ENCODE measurements around the gene PRKCB.
"Not testable (repeated sequence)": the region's sequence is repeated elsewhere in the genome, so short reads cannot be mapped to it uniquely, and the experiment has no call there.

PRKCB gene

DNA sequence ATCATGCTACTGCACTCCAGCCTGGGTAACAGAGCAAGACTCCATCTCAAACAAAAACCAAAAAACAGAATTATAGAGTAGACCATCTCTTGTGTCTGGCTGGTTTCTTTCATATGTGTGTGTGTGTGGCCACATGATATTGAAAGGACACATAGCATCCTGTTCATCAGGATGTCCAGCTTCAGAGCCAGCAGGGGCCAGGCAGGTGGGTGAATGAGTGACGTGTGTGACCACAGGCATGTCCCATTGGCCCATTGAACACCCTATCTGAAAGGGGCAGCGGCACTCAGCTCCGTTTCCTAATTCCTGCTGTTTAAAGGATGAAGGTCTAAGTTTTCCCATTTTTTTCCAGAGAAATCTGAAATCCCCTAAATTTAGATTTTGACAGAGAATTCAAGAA, 174.2 kb downstream of the PRKCB start:
- DNase-seq (ENCODE audit: low spot score) = no peak

DNA sequence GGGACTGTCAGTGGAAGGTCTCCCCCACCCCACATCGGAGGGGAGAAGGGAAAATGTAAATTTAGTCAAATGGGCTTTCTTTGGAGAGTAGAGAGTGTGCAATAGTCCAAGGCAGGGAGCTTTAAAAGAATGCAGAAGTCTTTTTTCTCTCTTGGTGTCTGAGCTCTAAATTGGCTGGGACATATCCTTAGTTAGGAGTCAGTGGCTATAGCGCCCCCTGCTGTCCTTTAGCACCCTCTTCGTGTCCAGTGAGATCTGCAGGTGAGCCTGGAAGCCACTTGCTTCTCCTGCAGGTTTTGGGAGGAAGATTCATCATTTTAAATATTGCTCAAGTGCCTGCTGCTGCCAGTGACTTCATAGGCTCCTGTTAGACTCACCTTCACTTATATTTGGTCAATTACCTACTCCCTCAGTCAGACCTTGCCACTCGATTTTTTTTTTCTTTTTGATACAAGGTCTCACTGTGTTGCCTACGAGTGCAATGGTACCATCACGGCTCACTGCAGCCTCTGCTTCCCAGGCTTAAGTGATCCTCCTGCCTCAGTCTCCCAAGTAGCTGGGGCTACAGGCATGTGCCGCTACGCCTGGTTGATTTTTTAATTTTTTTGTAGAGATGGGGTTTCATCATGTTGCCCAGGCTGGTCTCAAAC, 174.8 kb downstream of the PRKCB start:
- peak; percentile 80 for DNase-seq (ENCODE audit: low spot score)

GRCh38 chr16:24011237-24011636, 175.5 kb downstream of the PRKCB start:
- no peak for DNase-seq (ENCODE audit: low spot score)

DNA sequence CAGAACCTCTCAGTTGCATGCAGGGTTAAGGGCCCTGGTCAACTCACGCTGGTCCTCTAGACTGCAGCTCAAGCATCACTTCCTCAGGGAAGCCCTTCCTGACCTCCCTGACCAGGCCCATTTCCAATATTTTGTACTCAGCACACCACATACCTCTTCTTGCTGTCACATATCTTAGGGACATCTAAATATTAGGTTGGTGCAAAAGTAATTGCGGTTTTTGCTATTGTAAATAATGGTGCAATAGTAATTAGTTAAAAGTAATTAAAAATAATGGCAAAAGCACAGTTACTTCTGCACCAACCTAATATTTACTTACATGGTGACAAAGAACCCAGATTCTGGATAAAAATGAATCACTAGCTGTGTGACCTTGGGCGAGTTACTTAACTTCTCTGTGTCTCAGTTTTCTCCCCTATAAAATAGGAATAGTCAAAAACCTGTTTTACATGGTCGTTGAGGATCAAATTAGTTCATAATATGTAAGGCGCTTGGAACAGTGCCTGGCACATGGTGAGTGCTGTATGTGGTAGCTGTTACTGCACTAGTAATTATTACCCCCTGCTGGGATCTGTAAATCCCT, 177.4 kb downstream of the PRKCB start:
- no peak for DNase-seq (ENCODE audit: low spot score)

GRCh38 chr16:24013864-24014645, 178.3 kb downstream of the PRKCB start:
- DNase-seq (ENCODE audit: low spot score) = no peak

GRCh38 chr16:24014955-24015354, 179.2 kb downstream of the PRKCB start:
- DNase-seq (ENCODE audit: low spot score) = not testable (repeated sequence)

DNA sequence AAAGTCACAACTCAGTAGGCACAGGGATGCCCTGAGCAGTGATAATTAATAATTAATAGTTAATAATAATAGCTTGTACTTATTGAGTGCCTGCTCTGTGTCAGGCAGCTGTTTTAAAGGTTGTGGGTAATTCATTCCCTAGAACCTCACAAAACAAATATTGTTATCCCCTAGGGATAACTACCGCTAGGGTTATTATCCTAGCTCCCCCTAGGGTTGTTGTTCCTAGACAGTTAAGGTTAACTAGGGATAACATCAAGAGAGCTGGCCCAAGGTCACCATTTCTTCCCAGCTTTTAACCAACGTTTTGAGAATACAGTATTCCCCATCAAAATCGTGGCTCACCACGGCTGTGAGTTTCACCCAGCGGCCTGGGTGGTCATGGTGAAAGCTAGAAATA, 180.1 kb downstream of the PRKCB start:
- no peak for DNase-seq (ENCODE audit: low spot score)

DNA sequence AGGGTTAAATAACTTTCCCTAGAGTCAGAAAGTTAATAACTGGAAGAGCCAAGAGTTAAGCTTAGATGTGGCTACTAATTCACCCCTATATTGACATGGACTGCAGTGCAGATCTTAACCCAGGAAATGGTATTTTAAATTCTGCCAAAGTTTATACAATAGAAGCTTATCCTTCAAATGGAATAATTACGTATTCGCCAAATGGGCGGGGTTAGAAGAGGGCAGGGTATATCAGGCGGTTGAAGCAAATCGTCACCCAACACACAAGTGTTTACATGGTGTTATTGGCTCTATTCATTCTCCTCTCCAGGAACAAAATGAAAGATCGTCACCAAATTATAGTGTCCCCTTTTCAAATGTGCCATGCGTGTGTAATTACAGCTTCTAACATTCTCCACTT, 182.7 kb downstream of the PRKCB start:
- no peak for DNase-seq (ENCODE audit: low spot score)

- no peak for DNase-seq (ENCODE audit: low spot score)
Measured at GRCh38 chr16:24022797-24023196, 187.0 kb downstream of the PRKCB start.

DNA sequence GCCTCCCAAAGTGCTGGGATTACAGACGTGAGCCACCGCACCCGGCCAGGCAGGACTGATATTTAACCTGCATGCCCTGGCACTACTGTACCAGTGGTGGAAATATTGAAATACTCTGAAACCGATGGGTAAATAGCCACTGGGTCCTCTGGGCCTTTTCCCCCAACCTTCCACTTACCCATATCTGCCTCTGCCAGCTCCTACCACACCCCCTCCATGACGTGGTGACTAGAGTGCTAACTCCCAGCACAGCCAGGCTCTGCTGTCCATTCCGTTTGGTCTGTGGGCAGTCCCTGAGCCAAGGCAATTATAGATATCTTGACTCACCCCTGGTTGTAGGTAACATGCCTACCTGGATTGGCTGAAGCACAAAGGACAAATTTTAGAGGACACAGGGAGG, 187.8 kb downstream of the PRKCB start:
- DNase-seq (ENCODE audit: low spot score) = no peak

DNA sequence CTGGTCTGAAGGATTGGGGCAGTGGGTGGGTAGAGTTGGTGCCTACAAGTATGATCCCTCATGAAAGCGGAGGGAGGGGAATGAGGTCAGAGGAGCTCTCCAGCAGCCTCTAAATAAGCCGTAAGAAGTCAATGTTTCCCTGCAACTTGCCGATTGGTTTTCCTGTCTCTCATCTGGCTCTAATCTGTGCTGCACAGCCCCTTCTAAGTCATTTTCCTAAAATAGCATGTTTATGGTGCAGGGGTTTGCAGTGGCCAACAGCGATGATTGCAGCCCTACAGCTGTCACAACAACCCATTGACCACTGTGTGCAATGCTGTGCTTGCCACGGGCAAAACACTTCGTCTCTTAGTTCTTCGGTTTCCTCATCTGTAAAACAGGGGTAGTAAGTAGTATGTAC, 189.2 kb downstream of the PRKCB start:
- no peak for DNase-seq (ENCODE audit: low spot score)

GRCh38 chr16:24027466-24027865, 191.7 kb downstream of the PRKCB start:
- no peak for DNase-seq (ENCODE audit: low spot score)

- not testable (repeated sequence) for DNase-seq (ENCODE audit: low spot score)
Measured at GRCh38 chr16:24029841-24030240, 194.1 kb downstream of the PRKCB start.

- DNase-seq (ENCODE audit: low spot score) = no peak
Measured at GRCh38 chr16:24035127-24035842, 199.5 kb downstream of the PRKCB start.

DNA sequence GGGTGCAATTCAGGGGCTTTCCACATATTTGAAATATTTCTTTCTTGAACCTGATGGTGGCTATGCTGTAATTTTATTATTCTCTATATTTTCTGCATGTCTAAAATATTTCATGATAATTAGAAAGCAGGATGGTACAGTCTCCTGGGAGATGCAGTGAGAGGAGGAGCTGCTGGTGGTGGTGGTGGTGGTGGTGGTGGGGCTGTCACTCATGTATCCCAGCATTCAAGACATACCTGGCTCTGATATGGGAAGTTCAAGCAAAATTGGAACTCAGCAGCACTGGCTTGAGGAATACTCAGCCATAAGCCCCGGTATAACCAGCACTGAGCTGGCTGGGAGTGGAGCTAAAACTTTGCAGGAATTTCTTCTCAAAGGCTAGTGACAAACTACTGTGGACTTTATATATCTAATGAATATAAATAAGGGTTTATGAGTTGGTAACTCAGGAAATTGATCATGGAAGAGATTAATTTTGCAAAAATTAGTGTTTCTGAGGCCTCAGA, 200.3 kb downstream of the PRKCB start:
- DNase-seq (ENCODE audit: low spot score) = no peak

GRCh38 chr16:24036614-24037013, 200.8 kb downstream of the PRKCB start:
- DNase-seq (ENCODE audit: low spot score) = peak; percentile 48

- no peak for DNase-seq (ENCODE audit: low spot score)
Measured at GRCh38 chr16:24037335-24037734, 201.6 kb downstream of the PRKCB start.

DNA sequence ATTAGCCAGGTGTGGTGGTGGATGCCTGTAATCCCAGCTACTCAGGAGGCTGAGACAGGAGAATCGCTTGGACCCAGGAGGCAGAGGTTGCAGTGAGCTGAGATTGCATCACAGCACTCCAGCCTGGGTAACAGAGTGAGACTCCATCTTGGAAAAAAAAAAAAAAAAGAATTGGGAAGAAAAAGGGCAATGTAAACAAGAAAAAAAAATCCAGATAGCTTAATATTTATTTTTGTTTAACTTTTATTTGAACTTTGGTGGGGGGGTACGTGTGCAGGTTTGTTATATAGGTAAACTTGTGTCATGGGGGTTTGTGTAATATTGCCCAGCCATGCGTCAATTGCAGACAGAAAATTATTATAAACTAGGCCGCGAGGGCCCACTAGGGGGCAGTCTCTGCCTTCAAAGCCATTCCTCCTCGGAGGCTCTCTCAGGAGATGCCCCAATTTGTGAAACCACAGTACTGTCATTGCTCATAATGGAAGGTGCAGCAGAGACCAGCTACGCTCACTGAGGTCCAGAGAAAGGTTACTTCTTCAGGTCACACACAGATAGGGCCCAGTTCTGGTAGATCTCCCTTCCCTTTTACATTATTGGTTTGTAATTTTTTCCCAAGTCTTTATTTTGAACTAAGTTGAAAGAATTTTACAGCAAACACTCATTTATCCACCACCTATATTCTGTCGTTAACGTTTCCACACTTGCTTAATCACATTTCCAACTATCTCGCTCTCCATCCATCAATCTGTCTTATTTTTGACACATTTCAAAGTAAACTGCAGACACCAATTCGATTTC, 206.2 kb downstream of the PRKCB start:
- peak; percentile 66 for DNase-seq (ENCODE audit: low spot score)

DNA sequence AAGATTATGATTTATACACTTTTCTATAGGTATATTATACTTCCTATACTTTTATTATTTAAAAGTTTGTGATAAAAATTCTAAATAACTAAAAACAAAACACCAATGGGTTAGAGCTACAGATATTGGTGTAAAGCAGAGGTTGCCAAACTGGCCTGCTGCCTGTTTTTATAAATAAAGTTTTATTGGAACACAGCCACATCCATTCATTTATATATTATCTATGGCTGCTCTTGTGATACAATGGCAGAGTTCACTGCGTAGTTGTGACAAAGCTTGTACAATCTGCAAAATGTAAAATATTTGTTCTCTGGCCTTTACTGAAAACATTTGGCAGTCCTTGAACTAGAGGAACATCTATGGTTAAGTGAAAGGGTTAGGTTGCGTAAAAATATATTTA, 208.7 kb downstream of the PRKCB start:
- no peak for DNase-seq (ENCODE audit: low spot score)

- no peak for DNase-seq (ENCODE audit: low spot score)
Measured at GRCh38 chr16:24045641-24046040, 209.9 kb downstream of the PRKCB start.

- no peak for DNase-seq (ENCODE audit: low spot score)
Measured at GRCh38 chr16:24046442-24046841, 210.7 kb downstream of the PRKCB start.

DNA sequence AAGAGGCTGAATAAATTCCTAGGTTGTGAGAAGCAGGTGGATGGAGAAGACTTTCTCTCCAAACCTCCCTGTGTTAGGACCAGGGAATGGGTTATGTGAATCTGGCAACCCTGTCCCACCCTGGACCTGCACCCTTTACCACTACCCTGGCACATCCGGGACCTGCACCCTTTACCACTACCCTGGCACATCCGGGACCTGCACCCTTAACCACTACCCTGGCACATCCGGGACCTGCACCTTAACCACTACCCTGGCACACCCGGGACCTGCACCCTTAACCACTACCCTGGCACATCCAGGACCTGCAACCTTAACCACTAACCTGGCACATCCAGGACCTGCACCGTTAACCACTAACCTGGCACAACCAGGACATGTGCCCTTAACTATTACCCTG, 213.3 kb downstream of the PRKCB start:
- DNase-seq (ENCODE audit: low spot score) = no peak

All from globus pallidus (tissue), 1 donor.